B cell (primary cell): ENCODE results near the gene GASK1A.

Experiments used
- EZH2 ChIP-seq: IDR thresholded peaks from 2 replicates; pipeline ENCODE4 v1.6.1; 2012; ENCODE audit warnings: borderline replicate concordance, low read depth, mild to moderate bottlenecking, moderate library complexity, low read length; ENCODE audit not compliant: insufficient read depth, poor library complexity, severe bottlenecking
- TF ChIP-seq, protein P1 (sequence below): fragments of 200-600 bp; IDR thresholded peaks from one replicate; pipeline ENCODE4 v1.8.0; 2022; ENCODE audit warnings: antibody characterized with exemption, mild to moderate bottlenecking

DNA sequence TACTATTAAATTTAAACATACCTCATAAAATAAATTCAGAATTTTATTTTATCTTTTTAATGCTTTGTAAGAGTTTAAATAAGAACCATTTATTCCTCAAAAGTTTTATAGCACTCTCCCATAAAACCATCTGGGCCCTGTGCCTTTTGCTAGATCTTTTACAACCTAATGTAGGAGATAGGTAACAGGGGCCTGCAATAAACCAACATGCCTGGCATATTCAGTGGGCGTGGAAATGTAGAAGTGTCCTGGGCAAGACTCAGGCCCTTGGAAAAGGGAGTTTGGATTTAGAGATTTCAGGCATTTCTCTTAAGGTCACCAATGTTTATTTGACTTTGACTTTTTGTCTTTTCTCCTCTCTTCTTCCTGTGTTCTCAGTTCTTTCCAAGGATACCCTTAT lies 80.3 kb downstream of the GASK1A start:
- TF ChIP-seq, protein P1, sequence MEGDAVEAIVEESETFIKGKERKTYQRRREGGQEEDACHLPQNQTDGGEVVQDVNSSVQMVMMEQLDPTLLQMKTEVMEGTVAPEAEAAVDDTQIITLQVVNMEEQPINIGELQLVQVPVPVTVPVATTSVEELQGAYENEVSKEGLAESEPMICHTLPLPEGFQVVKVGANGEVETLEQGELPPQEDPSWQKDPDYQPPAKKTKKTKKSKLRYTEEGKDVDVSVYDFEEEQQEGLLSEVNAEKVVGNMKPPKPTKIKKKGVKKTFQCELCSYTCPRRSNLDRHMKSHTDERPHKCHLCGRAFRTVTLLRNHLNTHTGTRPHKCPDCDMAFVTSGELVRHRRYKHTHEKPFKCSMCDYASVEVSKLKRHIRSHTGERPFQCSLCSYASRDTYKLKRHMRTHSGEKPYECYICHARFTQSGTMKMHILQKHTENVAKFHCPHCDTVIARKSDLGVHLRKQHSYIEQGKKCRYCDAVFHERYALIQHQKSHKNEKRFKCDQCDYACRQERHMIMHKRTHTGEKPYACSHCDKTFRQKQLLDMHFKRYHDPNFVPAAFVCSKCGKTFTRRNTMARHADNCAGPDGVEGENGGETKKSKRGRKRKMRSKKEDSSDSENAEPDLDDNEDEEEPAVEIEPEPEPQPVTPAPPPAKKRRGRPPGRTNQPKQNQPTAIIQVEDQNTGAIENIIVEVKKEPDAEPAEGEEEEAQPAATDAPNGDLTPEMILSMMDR = no peak
- TF ChIP-seq EZH2 = no peak
